ENCODE data around the gene FPGS. TPM values are rescaled to one million over a fixed set of nuclear protein-coding genes. Genes with fewer than 3 reads are reported as not detected.

FPGS gene
- total and polyA plus RNA-seq, 2 of the 4 experiments (the other 2 are of a cell fraction) = 43.9 to 75.7 TPM

DNA sequence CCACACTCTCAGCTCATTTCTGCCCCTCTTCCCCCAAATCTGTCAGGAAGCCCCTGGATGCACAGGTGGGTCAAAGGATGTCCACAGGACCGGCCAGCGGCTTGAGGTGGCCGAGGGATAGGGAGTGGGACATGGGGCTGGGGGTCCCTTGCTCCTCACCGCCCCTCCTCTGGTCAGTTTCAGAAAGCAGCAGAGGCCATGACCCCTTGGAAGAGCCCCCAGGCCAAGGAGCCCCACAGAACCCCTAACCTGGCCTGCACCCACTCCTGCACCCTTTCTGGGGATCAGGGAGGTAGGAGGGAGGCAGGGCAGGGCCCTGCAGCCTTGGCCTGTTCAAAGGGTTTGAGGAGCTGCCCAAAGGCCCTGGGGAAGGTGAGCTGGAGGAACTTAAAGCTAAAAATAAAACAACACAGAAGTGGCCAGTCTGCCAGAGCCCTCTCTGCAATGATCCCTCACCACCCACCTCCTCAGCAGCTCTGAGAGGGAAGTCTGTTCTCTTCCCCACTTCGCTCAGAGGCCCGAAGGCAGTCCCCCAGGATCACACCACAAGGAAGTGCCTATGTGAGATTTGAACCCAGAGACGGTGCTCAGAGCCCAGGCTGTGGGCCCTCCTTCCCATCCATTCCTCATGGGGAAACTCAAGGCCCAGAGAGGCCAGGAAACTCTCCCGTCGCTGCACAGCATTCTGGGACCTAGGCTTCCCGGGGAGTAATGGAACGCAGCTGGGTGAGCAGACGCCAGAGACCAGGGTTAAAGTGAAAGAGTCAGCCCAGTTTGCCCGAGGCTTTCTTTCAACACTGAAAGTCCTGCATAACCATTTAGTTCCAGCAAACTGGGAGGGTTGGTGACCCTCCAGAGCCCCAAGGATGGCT lies 50.9 kb downstream of the FPGS start (continued):
- no peak for TF ChIP-seq USF2 (IDR thresholded peaks at IDR 0.05; ENCODE audit: low read depth, low read length)
- TF ChIP-seq CEBPB (IDR thresholded peaks at IDR 0.05; ENCODE audit: low read depth, low read length) = no peak
